ENCODE measurements around the gene PADI1. TPM values are rescaled to one million over a fixed set of nuclear protein-coding genes. Genes with fewer than 3 reads are reported as not detected.

The PADI1 gene
- total RNA-seq, 2 donors from 2014 or later = 1.2 TPM; not detected in 1

GRCh38 chr1:17191990-17192242 lies 13.0 kb upstream of the PADI1 start:
- TF ChIP-seq, protein P1, sequence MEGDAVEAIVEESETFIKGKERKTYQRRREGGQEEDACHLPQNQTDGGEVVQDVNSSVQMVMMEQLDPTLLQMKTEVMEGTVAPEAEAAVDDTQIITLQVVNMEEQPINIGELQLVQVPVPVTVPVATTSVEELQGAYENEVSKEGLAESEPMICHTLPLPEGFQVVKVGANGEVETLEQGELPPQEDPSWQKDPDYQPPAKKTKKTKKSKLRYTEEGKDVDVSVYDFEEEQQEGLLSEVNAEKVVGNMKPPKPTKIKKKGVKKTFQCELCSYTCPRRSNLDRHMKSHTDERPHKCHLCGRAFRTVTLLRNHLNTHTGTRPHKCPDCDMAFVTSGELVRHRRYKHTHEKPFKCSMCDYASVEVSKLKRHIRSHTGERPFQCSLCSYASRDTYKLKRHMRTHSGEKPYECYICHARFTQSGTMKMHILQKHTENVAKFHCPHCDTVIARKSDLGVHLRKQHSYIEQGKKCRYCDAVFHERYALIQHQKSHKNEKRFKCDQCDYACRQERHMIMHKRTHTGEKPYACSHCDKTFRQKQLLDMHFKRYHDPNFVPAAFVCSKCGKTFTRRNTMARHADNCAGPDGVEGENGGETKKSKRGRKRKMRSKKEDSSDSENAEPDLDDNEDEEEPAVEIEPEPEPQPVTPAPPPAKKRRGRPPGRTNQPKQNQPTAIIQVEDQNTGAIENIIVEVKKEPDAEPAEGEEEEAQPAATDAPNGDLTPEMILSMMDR (IDR thresholded peaks at IDR 0.05) = no peak
- Histone ChIP-seq H3K27me3 (replicated peaks; ENCODE audit: insufficient read depth) (no peaks in the 10 kb centered on the region), H3K4me3 (no peak overlapping the region), H3K9me3 (no peaks in the 10 kb centered on the region), H3K36me3 (no peaks in the 10 kb centered on the region), H3K4me1 (ENCODE audit: control insufficient read depth in 1 of 2, low read depth in 2 of 2) (no peaks in the 10 kb centered on the region), H3K27ac (no peak overlapping the region)
- DNase-seq (ENCODE audit: low spot score) = no peak
- no peak for ATAC-seq (ENCODE audit: insufficient number of reproducible peaks, low FRiP score, low read depth)

GRCh38 chr1:17192394-17193221 lies 12.3 kb upstream of the PADI1 start:
- Histone ChIP-seq H3K27ac (no peak overlapping the region), H3K27me3 (replicated peaks; ENCODE audit: insufficient read depth) (no peaks in the 10 kb centered on the region), H3K36me3 (no peaks in the 10 kb centered on the region), H3K4me3 (no peak overlapping the region), H3K9me3 (no peaks in the 10 kb centered on the region), H3K4me1 (ENCODE audit: control insufficient read depth in 1 of 2, low read depth in 2 of 2) (no peaks in the 10 kb centered on the region)
- ATAC-seq (ENCODE audit: insufficient number of reproducible peaks, low FRiP score, low read depth) (no peak), DNase-seq (ENCODE audit: low spot score) (no peak)
- TF ChIP-seq, protein P1 (IDR thresholded peaks at IDR 0.05) = no peak

DNA sequence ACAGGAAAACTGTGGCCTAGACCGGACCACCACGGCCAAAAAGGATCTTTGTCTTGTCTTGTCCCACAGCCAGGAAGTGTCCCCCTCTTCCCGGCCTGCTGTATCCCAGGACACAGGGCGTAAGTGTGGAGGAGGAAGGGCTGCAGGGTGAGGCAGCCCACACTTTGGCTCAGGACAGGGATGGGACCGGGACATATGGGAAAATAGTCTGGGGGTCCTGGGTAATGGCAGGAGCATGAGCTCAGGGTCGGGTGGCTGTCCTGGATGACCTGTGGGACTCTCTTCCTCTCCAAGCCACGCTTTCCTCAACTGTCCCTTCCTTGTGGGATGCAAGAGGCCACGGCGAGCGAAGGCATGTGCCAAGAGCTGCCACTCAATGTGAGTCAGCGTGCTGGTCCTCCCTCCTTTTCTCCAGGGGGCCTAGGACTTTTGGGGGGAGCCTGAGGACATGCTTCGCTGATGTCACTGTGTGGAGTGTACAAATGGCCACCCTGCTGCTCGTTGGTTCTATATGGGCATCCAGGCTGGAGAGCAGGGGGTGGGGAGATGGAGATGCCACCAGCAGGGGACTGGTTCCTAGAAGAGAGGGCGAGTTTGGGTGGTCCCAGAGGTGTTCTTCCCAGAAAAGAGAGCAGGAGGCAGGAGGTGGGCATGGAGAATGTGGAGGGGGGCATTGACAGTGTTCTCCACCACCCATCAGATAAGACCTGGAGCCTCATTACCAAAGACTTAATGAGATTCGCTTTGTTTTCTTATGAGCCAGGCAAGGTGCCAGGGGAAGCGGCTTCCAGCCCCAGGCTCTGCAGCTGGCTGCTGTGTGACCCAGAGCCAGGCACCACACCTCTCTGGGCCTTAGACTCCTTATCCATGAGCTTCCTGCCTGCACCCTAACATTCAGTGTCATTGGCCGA lies 11.5 kb upstream of the PADI1 start:
- DNase-seq (ENCODE audit: low spot score) (no peak), ATAC-seq (ENCODE audit: insufficient number of reproducible peaks, low FRiP score, low read depth) (no peak)
- no peaks in the 10 kb centered on the region for H3K4me1 ChIP-seq (ENCODE audit: control insufficient read depth in 1 of 2, low read depth in 2 of 2)
- H3K27ac ChIP-seq = no peak overlapping the region
- no peaks in the 10 kb centered on the region for H3K27me3 ChIP-seq (replicated peaks; ENCODE audit: insufficient read depth)
- TF ChIP-seq, protein P1 (IDR thresholded peaks at IDR 0.05) = no peak
- no peaks in the 10 kb centered on the region for H3K36me3 ChIP-seq
- H3K4me3 ChIP-seq = no peak overlapping the region
- no peaks in the 10 kb centered on the region for H3K9me3 ChIP-seq

GRCh38 chr1:17194133-17194475 lies 10.8 kb upstream of the PADI1 start:
- Histone ChIP-seq H3K4me1 (ENCODE audit: control insufficient read depth in 1 of 2, low read depth in 2 of 2) (no peaks in the 10 kb centered on the region), H3K4me3 (no peak overlapping the region), H3K27ac (no peak overlapping the region), H3K27me3 (replicated peaks; ENCODE audit: insufficient read depth) (no peaks in the 10 kb centered on the region), H3K9me3 (no peaks in the 10 kb centered on the region), H3K36me3 (no peaks in the 10 kb centered on the region)
- DNase-seq (ENCODE audit: low spot score) (no peak), ATAC-seq (ENCODE audit: insufficient number of reproducible peaks, low FRiP score, low read depth) (no peak)
- TF ChIP-seq, protein P1 (IDR thresholded peaks at IDR 0.05) = no peak
